ENCODE measurements around the gene JTB.

Gene JTB

DNA sequence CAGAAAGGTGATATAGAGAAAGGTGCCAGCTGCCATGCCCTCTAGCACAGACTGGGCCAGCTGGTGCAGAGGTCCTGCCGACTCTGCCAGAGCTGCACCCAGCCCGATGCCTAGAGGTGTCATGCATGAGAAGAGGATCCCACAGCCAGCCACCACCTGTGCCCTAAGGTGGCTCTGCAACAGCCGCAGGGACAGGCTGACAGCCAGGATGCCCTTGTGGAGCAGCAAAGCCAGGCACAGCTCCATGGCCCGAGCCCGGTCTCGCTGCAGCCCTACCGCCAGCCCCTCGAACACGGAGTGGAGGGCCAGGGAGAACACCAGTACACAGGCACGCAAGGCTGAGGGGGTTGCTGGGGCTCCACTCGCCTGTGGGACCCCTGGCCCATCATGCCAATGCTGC is 17.3 kb downstream of the JTB start:
- Histone ChIP-seq H3K4me3 (ENCODE audit: low read length) (no peak overlapping the region), H3K79me2 (ENCODE audit: low read length) (peaks cover 70% of the 10 kb centered on the region), H3K4me1 (ENCODE audit: low read length) (peaks cover 41% of the 10 kb centered on the region), H2AFZ (ENCODE audit: low read depth, low read length) (no peak overlapping the region), H3K4me2 (ENCODE audit: low read length) (no peak overlapping the region), H3K27ac (ENCODE audit: low read length) (no peak overlapping the region), H3K27me3 (ENCODE audit: low read depth, low read length) (no peaks in the 10 kb centered on the region), H3K9me3 (ENCODE audit: insufficient read depth, low read length) (no peaks in the 10 kb centered on the region), H3K36me3 (replicated peaks; ENCODE audit: low read depth, low read length) (peaks cover 41% of the 10 kb centered on the region), H4K20me1 (ENCODE audit: insufficient read depth, low read length) (peaks cover 15% of the 10 kb centered on the region), H3K9ac (ENCODE audit: low read length) (no peak overlapping the region)
- no peak for TF ChIP-seq CTCF (IDR thresholded peaks at IDR 0.05; ENCODE audit: low read depth, low read length)
- no peak for TF ChIP-seq EZH2phosphoT487 (IDR thresholded peaks at IDR 0.05; ENCODE audit: low read depth)

DNA sequence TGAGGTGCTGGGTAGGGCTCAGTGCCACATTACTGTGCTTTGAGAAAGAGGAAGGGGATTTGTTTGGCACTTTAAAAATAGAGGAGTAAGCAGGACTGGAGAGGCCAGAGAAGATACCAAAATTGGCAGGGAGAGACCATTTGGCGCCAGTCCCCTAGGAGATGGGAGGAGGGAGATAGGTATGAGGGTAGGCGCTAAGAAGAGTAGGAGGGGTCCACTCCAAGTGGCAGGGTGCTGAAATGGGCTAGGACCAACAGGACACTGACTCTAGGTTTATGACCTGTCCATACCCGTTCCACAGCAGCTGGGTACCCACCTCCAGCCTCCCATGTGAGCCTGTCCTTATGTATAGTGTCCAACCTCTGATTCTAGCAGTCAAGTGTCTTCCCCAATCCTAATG is 18.0 kb downstream of the JTB start:
- Histone ChIP-seq H3K36me3 (replicated peaks; ENCODE audit: low read depth, low read length) (peaks cover 48% of the 10 kb centered on the region), H3K9me3 (ENCODE audit: insufficient read depth, low read length) (no peaks in the 10 kb centered on the region), H3K79me2 (ENCODE audit: low read length) (peaks cover 77% of the 10 kb centered on the region), H3K27ac (ENCODE audit: low read length) (0 out of 2 replicates have a peak overlapping the region, but pooled peaks have one; percentile 12), H3K4me1 (ENCODE audit: low read length) (peaks cover 47% of the 10 kb centered on the region), H3K4me2 (ENCODE audit: low read length) (no peak overlapping the region), H3K27me3 (ENCODE audit: low read depth, low read length) (no peaks in the 10 kb centered on the region), H3K9ac (ENCODE audit: low read length) (no peak overlapping the region), H2AFZ (ENCODE audit: low read depth, low read length) (no peak overlapping the region), H4K20me1 (ENCODE audit: insufficient read depth, low read length) (peaks cover 23% of the 10 kb centered on the region), H3K4me3 (ENCODE audit: low read length) (no peak overlapping the region)
- TF ChIP-seq CTCF (IDR thresholded peaks at IDR 0.05; ENCODE audit: low read depth, low read length), result no peak
- TF ChIP-seq EZH2phosphoT487 (IDR thresholded peaks at IDR 0.05; ENCODE audit: low read depth), result no peak

GRCh38 chr1:153958961-153959260 is 18.6 kb downstream of the JTB start:
- TF ChIP-seq EZH2phosphoT487 (IDR thresholded peaks at IDR 0.05; ENCODE audit: low read depth), result no peak
- TF ChIP-seq CTCF (IDR thresholded peaks at IDR 0.05; ENCODE audit: low read depth, low read length), result no peak
- peaks cover 53% of the 10 kb centered on the region for H3K36me3 ChIP-seq (replicated peaks; ENCODE audit: low read depth, low read length)
- peak overlapping the region; percentile 58 for H3K4me2 ChIP-seq (ENCODE audit: low read length)
- H3K9me3 ChIP-seq (ENCODE audit: insufficient read depth, low read length), result no peaks in the 10 kb centered on the region
- H3K27me3 ChIP-seq (ENCODE audit: low read depth, low read length), result no peaks in the 10 kb centered on the region
- H3K79me2 ChIP-seq (ENCODE audit: low read length), result peaks cover 78% of the 10 kb centered on the region
- peaks cover 47% of the 10 kb centered on the region for H3K4me1 ChIP-seq (ENCODE audit: low read length)
- no peak overlapping the region; the same call in 1 of the 2 replicates for H3K9ac ChIP-seq (ENCODE audit: low read length)
- H3K4me3 ChIP-seq (ENCODE audit: low read length), result peak overlapping the region; percentile 89
- H3K27ac ChIP-seq (ENCODE audit: low read length), result peak overlapping the region; percentile 12; the same call in 1 of the 2 replicates
- H4K20me1 ChIP-seq (ENCODE audit: insufficient read depth, low read length), result peaks cover 28% of the 10 kb centered on the region
- no peak overlapping the region for H2AFZ ChIP-seq (ENCODE audit: low read depth, low read length)

DNA sequence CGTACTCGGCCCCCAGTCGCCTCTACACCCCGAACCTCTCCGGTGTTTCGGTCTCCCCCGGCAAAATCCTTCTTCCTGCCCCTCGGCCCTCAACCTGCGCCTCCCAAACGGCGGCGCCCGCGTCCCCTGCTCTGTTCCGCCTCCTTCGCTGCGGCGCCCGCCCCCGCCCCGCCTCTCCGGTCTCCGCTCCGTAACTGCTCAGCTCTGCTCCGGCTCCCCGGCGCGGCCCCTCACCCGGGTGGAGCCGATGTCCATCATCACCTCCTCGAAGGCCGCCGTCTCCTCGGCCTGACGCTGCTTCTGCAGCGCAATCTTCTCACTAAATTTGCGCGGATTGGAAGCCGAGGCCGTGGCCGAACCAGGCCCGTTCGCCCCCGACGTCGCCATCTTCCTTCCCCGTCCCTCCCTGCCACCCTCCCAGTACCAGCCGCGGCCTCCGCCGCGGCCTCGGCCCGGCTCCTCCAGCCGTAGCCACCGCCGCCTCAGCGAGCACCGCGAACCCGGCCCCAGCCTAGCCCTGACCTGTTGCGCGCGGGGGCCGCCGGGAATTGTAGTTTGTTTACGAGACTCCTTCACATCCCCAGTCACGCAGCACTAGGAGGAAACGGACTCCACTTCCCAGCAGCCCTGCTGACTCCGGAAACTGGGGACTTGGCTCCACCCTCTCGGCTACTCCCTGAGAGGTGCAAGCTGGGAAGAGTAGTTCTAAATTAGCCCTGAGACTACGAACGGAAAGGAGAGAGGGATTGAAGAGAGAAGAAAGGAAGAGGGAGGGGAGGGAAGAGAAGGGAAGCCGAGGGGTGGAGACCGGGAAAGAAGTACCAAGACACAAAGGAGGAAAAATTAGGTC is 19.1 kb downstream of the JTB start, which contains the start of gene CRTC2:
TSS of gene CRTC2 (minus strand) at position 502 of the 850 bp plus-strand sequence. CDS start at position 387, 115 bp downstream.
- Histone ChIP-seq H3K79me2 (ENCODE audit: low read length) (peaks cover 81% of the 10 kb centered on the region), H3K36me3 (replicated peaks; ENCODE audit: low read depth, low read length) (peaks cover 59% of the 10 kb centered on the region), H3K9me3 (ENCODE audit: insufficient read depth, low read length) (no peaks in the 10 kb centered on the region), H3K27me3 (ENCODE audit: low read depth, low read length) (no peaks in the 10 kb centered on the region), H3K9ac (ENCODE audit: low read length) (peak within 1 kb of the TSS; percentile 96), H3K4me1 (ENCODE audit: low read length) (peaks cover 46% of the 10 kb centered on the region), H2AFZ (ENCODE audit: low read depth, low read length) (peak within 1 kb of the TSS; percentile 19; the same call in 1 of the 2 replicates), H4K20me1 (ENCODE audit: insufficient read depth, low read length) (peaks cover 34% of the 10 kb centered on the region), H3K4me2 (ENCODE audit: low read length) (peak within 1 kb of the TSS; percentile 94), H3K27ac (ENCODE audit: low read length) (peak within 1 kb of the TSS; percentile 91), H3K4me3 (ENCODE audit: low read length) (peak within 1 kb of the TSS; percentile 89)
- TF ChIP-seq EZH2phosphoT487 (IDR thresholded peaks at IDR 0.05; ENCODE audit: low read depth), result no peak
- no peak; the same call in 1 of the 2 replicates for TF ChIP-seq CTCF (IDR thresholded peaks at IDR 0.05; ENCODE audit: low read depth, low read length)
